H9 (cell line): ENCODE measurements around the gene JADE2. TPM values are rescaled to one million over a fixed set of nuclear protein-coding genes. Genes with fewer than 3 reads are reported as not detected.
A peak's percentile ranks its signal among the peaks of the same experiment; 100 is the strongest.

Experiments used
- DNase-seq: peaks from one replicate; pipeline ENCODE4 v3.0.0-alpha.2; 2017
- H2AFZ ChIP-seq: one replicate; pipeline ENCODE4 v1.6.1; 2013; ENCODE audit warnings: mild to moderate bottlenecking, low read length, control low read depth, moderate library complexity
- H2AK5ac ChIP-seq: 2 replicates; pipeline ENCODE4 v1.6.1; 2013; ENCODE audit warnings: low read length, control low read depth, mixed read lengths; ENCODE audit not compliant: insufficient read length
- H2BK120ac ChIP-seq: one replicate; pipeline ENCODE4 v1.6.1; 2013; ENCODE audit warnings: low read depth, mild to moderate bottlenecking, low read length, control low read depth, inconsistent platforms; ENCODE audit not compliant: poor library complexity, severe bottlenecking
- H2BK12ac ChIP-seq: 2 replicates; pipeline ENCODE4 v1.6.1; 2013; ENCODE audit warnings: low read length, control low read depth, mixed read lengths, low read depth; ENCODE audit not compliant: insufficient read length
- H2BK15ac ChIP-seq: 2 replicates; pipeline ENCODE4 v1.6.1; 2013; ENCODE audit warnings: low read depth, low read length, control low read depth
- H2BK20ac ChIP-seq: one replicate; pipeline ENCODE4 v1.6.1; 2013; ENCODE audit warnings: low read depth, mild to moderate bottlenecking, low read length, control low read depth, inconsistent platforms; ENCODE audit not compliant: poor library complexity, severe bottlenecking
- H2BK5ac ChIP-seq: 2 replicates; pipeline ENCODE4 v1.6.1; 2013; ENCODE audit warnings: low read length, control low read depth, mixed read lengths; ENCODE audit not compliant: insufficient read length
- H3K14ac ChIP-seq: 2 replicates; pipeline ENCODE4 v1.6.1; 2013; ENCODE audit warnings: low read length, control low read depth; ENCODE audit not compliant: insufficient read depth
- H3K18ac ChIP-seq: 2 replicates; pipeline ENCODE4 v1.6.1; 2013; ENCODE audit warnings: low read depth, mild to moderate bottlenecking, mixed read lengths, low read length, control low read depth; ENCODE audit not compliant: insufficient read length
- H3K23ac ChIP-seq: 2 replicates; pipeline ENCODE4 v1.6.1; 2013; ENCODE audit warnings: low read length, control low read depth, mixed read lengths, low read depth; ENCODE audit not compliant: insufficient read length
- H3K23me2 ChIP-seq: 2 replicates; pipeline ENCODE4 v1.6.1; 2013; ENCODE audit warnings: low read depth, mild to moderate bottlenecking, mixed read lengths, low read length, control low read depth; ENCODE audit not compliant: insufficient read length, poor library complexity, severe bottlenecking
- H3K27ac ChIP-seq: 2 replicates; pipeline ENCODE4 v1.5.1; 2013; ENCODE audit warnings: low read length, control low read depth, mixed read lengths, low read depth; ENCODE audit not compliant: insufficient read length
- H3K27me3 ChIP-seq: 2 replicates; pipeline ENCODE4 v1.6.1; 2013; ENCODE audit warnings: low read length, control low read depth, inconsistent platforms; ENCODE audit not compliant: insufficient read depth
- H3K4ac ChIP-seq: 2 replicates; pipeline ENCODE4 v1.6.1; 2013; ENCODE audit warnings: low read depth, mild to moderate bottlenecking, control low read depth, inconsistent platforms, low read length, moderate library complexity
- H3K4me1 ChIP-seq: 2 replicates; pipeline ENCODE4 v1.6.1; 2013; ENCODE audit warnings: low read length, control low read depth, inconsistent platforms; ENCODE audit not compliant: insufficient read depth
- H3K4me2 ChIP-seq: 2 replicates; pipeline ENCODE4 v1.6.1; 2013; ENCODE audit warnings: low read length, control low read depth, mixed read lengths; ENCODE audit not compliant: insufficient read length, insufficient read depth
- H3K56ac ChIP-seq: 2 replicates; pipeline ENCODE4 v1.6.1; 2013; ENCODE audit warnings: low read depth, mild to moderate bottlenecking, mixed read lengths, low read length, control low read depth; ENCODE audit not compliant: insufficient read length
- H3K79me1 ChIP-seq: 2 replicates; pipeline ENCODE4 v1.6.1; 2013; ENCODE audit warnings: low read depth, mild to moderate bottlenecking, moderate library complexity, low read length, control low read depth, inconsistent platforms; ENCODE audit not compliant: insufficient read depth, poor library complexity, severe bottlenecking
- H3K79me2 ChIP-seq: 2 replicates; pipeline ENCODE4 v1.6.1; 2013; ENCODE audit warnings: low read length, control low read depth, inconsistent platforms; ENCODE audit not compliant: insufficient read depth
- H3K9ac ChIP-seq: 2 replicates; pipeline ENCODE4 v1.6.1; 2013; ENCODE audit warnings: low read length, control low read depth, mixed read lengths; ENCODE audit not compliant: insufficient read length; ENCODE audit errors: extremely low read depth
- H3K9me3 ChIP-seq: one replicate; pipeline ENCODE4 v1.6.1; 2013; ENCODE audit warnings: low read depth, low read length, inconsistent platforms; ENCODE audit not compliant: control insufficient read depth
- H3T11ph ChIP-seq: one replicate; pipeline ENCODE4 v1.6.1; 2013; ENCODE audit warnings: mild to moderate bottlenecking, low read length, control low read depth, inconsistent platforms
- H4K20me1 ChIP-seq: one replicate; pipeline ENCODE4 v1.6.1; 2013; ENCODE audit not compliant: control insufficient read depth, insufficient read length, insufficient read depth
- H4K5ac ChIP-seq: 2 replicates; pipeline ENCODE4 v1.6.1; 2013; ENCODE audit warnings: low read depth, mild to moderate bottlenecking, mixed read lengths, low read length, control low read depth; ENCODE audit not compliant: insufficient read length
- H4K8ac ChIP-seq: replicated peaks from 2 replicates; pipeline ENCODE4 v1.6.1; 2013; ENCODE audit warnings: low read length, control low read depth, mixed read lengths, low read depth; ENCODE audit not compliant: insufficient read length
- H4K91ac ChIP-seq: 2 replicates; pipeline ENCODE4 v1.6.1; 2013; ENCODE audit warnings: low read depth, mild to moderate bottlenecking, moderate library complexity, mixed read lengths, low read length, control low read depth; ENCODE audit not compliant: insufficient read length
- H3K27ac Mint-ChIP-seq, 3 experiments: 2 replicates in 2 of 3; 3 replicates in 1 of 3; pipeline ENCODE4 v1.8.0; 2020 to 2021; ENCODE audit warnings: mixed read lengths in 3 of 3, mild to moderate bottlenecking in 1 of 3, moderate library complexity in 1 of 3
- H3K27me3 Mint-ChIP-seq: 2 replicates; pipeline ENCODE4 v1.8.0; 2021; ENCODE audit warnings: low read depth, mild to moderate bottlenecking, moderate library complexity, mixed read lengths
- H3K36me3 Mint-ChIP-seq, 3 experiments: 2 replicates in 2 of 3; 3 replicates in 1 of 3; pipeline ENCODE4 v1.8.0; 2020 to 2021; ENCODE audit warnings: low read depth in 3 of 3, mixed read lengths in 3 of 3; ENCODE audit not compliant: insufficient read depth in 1 of 3
- H3K4me1 Mint-ChIP-seq, 2 experiments: 2 replicates each; pipeline ENCODE4 v1.8.0; 2020; ENCODE audit warnings: mixed read lengths in 2 of 2
- H3K4me3 Mint-ChIP-seq, 2 experiments: 2 replicates in 1 of 2; 3 replicates in 1 of 2; pipeline ENCODE4 v1.8.0; 2020 to 2021; ENCODE audit warnings: mild to moderate bottlenecking in 2 of 2, mixed read lengths in 2 of 2, moderate library complexity in 1 of 2
- H3K9me3 Mint-ChIP-seq, 2 experiments: 2 replicates in 1 of 2; 3 replicates in 1 of 2; pipeline ENCODE4 v1.8.0; 2020; ENCODE audit warnings: mild to moderate bottlenecking in 2 of 2, mixed read lengths in 2 of 2, moderate library complexity in 1 of 2
- WGBS: extraction: QIAGEN DNeasy Blood & Tissue Kit; methylation state at CpG from one replicate; pipeline ENCODE4 v1.1.7; 2013; ENCODE audit warnings: missing lambda C conversion rate, low lambda C conversion rate, mixed read lengths; ENCODE audit not compliant: insufficient read length; ENCODE audit errors: extremely low coverage; 5-methylcytosine and 5-hydroxymethylcytosine counted together
- total RNA-seq: library from RNA; stranded (reverse); gene quantifications from 2 replicates; pipeline ENCODE4 v1.2.1, GENCODE V29; 2021
- TF ChIP-seq, protein P1 (sequence below): fragments of 200-600 bp; sonication (generic); conservative IDR thresholded peaks from 3 replicates; pipeline ENCODE4 v1.8.0; 2021; ENCODE audit warnings: antibody characterized with exemption, mild to moderate bottlenecking

JADE2 gene
- total RNA-seq, 1 experiment from 2014 or later: 99.7 TPM

GRCh38 chr5:134569758-134570364, 44.4 kb downstream of the JADE2 start:
- Histone ChIP-seq H3K18ac (no peak overlapping the region), H4K8ac (no peak overlapping the region), H2AFZ (no peak overlapping the region), H2AK5ac (no peak overlapping the region), H2BK5ac (no peak overlapping the region), H3K4me2 (no peak overlapping the region), H3K23me2 (no peaks in the 10 kb centered on the region), H3K4ac (no peak overlapping the region), H2BK12ac (no peak overlapping the region), H3K79me2 (no peaks in the 10 kb centered on the region), H3K27me3 (no peaks in the 10 kb centered on the region), H3K79me1 (no peaks in the 10 kb centered on the region), H2BK20ac (no peak overlapping the region), H2BK120ac (no peak overlapping the region), H3K23ac (no peak overlapping the region), H2BK15ac (no peak overlapping the region), H3K4me1 (no peaks in the 10 kb centered on the region), H3K56ac (no peak overlapping the region), H3K14ac (no peak overlapping the region), H3T11ph (no peak overlapping the region), H4K20me1 (no peaks in the 10 kb centered on the region), H3K9ac (no peak overlapping the region), H3K27ac (no peak overlapping the region), H4K91ac (no peak overlapping the region), H3K9me3 (no peaks in the 10 kb centered on the region), H4K5ac (no peak overlapping the region)
- Mint-ChIP-seq H3K36me3 (peaks cover 28 to 92% (median 73%) of the 10 kb centered on the region in 3 experiments), H3K9me3 (no peaks in the 10 kb centered on the region), H3K4me3 (no peak overlapping the region), H3K27me3 (no peaks in the 10 kb centered on the region), H3K27ac (peak overlapping the region; percentile 42 to 95 (median 92)), H3K4me1 (peaks cover 4 to 8% of the 10 kb centered on the region in 2 experiments)
- DNase-seq: no peak
- TF ChIP-seq, protein P1, sequence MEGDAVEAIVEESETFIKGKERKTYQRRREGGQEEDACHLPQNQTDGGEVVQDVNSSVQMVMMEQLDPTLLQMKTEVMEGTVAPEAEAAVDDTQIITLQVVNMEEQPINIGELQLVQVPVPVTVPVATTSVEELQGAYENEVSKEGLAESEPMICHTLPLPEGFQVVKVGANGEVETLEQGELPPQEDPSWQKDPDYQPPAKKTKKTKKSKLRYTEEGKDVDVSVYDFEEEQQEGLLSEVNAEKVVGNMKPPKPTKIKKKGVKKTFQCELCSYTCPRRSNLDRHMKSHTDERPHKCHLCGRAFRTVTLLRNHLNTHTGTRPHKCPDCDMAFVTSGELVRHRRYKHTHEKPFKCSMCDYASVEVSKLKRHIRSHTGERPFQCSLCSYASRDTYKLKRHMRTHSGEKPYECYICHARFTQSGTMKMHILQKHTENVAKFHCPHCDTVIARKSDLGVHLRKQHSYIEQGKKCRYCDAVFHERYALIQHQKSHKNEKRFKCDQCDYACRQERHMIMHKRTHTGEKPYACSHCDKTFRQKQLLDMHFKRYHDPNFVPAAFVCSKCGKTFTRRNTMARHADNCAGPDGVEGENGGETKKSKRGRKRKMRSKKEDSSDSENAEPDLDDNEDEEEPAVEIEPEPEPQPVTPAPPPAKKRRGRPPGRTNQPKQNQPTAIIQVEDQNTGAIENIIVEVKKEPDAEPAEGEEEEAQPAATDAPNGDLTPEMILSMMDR: no peak
- no CpG with 5 or more reads among the region's 6 CpGs for WGBS
